Upper lobe of right lung (tissue), 1 donor: ENCODE results near the gene TMEM204. TPM values are rescaled to one million over a fixed set of nuclear protein-coding genes. Genes with fewer than 3 reads are reported as not detected.
A peak's percentile ranks its signal among the peaks of the same experiment; 100 is the strongest.

Experiments
- ATAC-seq: fragments of 200-7000 bp; cut with Tn5 transposase; one replicate; pipeline ENCODE4 v1.9.1; 2020; ENCODE audit warnings: mild to moderate bottlenecking, moderate library complexity
- DNase-seq: peaks from one replicate; pipeline ENCODE4 v3.0.0-alpha.2; 2020
- H3K27ac ChIP-seq: fragments of 200-600 bp; one replicate; pipeline ENCODE4 v1.8.0; 2022
- H3K27me3 ChIP-seq: fragments of 200-600 bp; one replicate; pipeline ENCODE4 v1.8.0; 2022; ENCODE audit warnings: mild to moderate bottlenecking
- H3K36me3 ChIP-seq: fragments of 200-600 bp; one replicate; pipeline ENCODE4 v1.8.0; 2022
- H3K4me1 ChIP-seq: fragments of 200-600 bp; one replicate; pipeline ENCODE4 v1.8.0; 2022
- H3K4me3 ChIP-seq: fragments of 200-600 bp; one replicate; pipeline ENCODE4 v1.8.0; 2022; ENCODE audit warnings: mild to moderate bottlenecking
- H3K9me3 ChIP-seq: fragments of 200-600 bp; one replicate; pipeline ENCODE4 v1.8.0; 2022
- CTCF ChIP-seq: fragments of 200-600 bp; IDR thresholded peaks from one replicate; pipeline ENCODE4 v1.8.0; 2022; ENCODE audit warnings: antibody characterized with exemption
- intact Hi-C: fragments of 100-400 bp; cut with DNase I; formaldehyde crosslinking; loops from one replicate; pipeline ENCODE4 v1.11.0; 2022
- total RNA-seq: library from RNA; stranded (reverse); fragmentation: NEBNext Ultra II Directional; extraction: Animal tissue kit (Norgen Biotek cat#: 25700); gene quantifications from one replicate; pipeline ENCODE4 v1.2.1, GENCODE V29; 2021
- donor health status: DM: no; HTN: yes; CAD: no; lungs with severe emphysema.

TMEM204 gene
- total RNA-seq, 1 donor from 2014 or later: 69.2 TPM

GRCh38 chr16:1511662-1512569 lies 21.6 kb upstream of the TMEM204 start:
- no peak for ATAC-seq
- peaks cover 4% of the 10 kb centered on the region for H3K36me3 ChIP-seq
- peak overlapping the region; percentile 30 for H3K27ac ChIP-seq
- H3K4me1 ChIP-seq: peaks cover 4% of the 10 kb centered on the region
- H3K4me3 ChIP-seq: peak overlapping the region; percentile 8
- intact Hi-C loops: no loop called here
- DNase-seq: no peak
- H3K9me3 ChIP-seq: peaks cover 6% of the 10 kb centered on the region
- TF ChIP-seq CTCF: no peak
- H3K27me3 ChIP-seq: no peaks in the 10 kb centered on the region

- TF ChIP-seq CTCF: no peak
- no peaks in the 10 kb centered on the region for H3K27me3 ChIP-seq
- H3K4me1 ChIP-seq: peaks cover 4% of the 10 kb centered on the region
- DNase-seq (no peak), ATAC-seq (no peak)
- H3K9me3 ChIP-seq: peaks cover 6% of the 10 kb centered on the region
- intact Hi-C loops: no loop called here
- H3K36me3 ChIP-seq: peaks cover 4% of the 10 kb centered on the region
- peak overlapping the region; percentile 8 for H3K4me3 ChIP-seq
- peak overlapping the region; percentile 30 for H3K27ac ChIP-seq
Measured at GRCh38 chr16:1512774-1513173, 20.7 kb upstream of the TMEM204 start.

GRCh38 chr16:1514507-1514906 lies 19.0 kb upstream of the TMEM204 start:
- DNase-seq: no peak
- no peak for TF ChIP-seq CTCF
- intact Hi-C loops: no loop called here

GRCh38 chr16:1518626-1519135 lies 14.8 kb upstream of the TMEM204 start:
- Histone ChIP-seq H3K9me3 (peaks cover 6% of the 10 kb centered on the region), H3K4me3 (no peak overlapping the region), H3K27ac (no peak overlapping the region), H3K4me1 (no peaks in the 10 kb centered on the region), H3K27me3 (no peaks in the 10 kb centered on the region), H3K36me3 (peaks cover 4% of the 10 kb centered on the region)
- intact Hi-C loops: no loop called here
- ATAC-seq: peak; percentile 38
- DNase-seq: no peak
- TF ChIP-seq CTCF: no peak

More at GRCh38 chr16:1514507-1514906, 19.0 kb upstream of the TMEM204 start:
- Histone ChIP-seq H3K9me3 (peaks cover 6% of the 10 kb centered on the region), H3K27ac (no peak overlapping the region), H3K4me3 (no peak overlapping the region), H3K4me1 (peaks cover 4% of the 10 kb centered on the region), H3K27me3 (no peaks in the 10 kb centered on the region), H3K36me3 (peaks cover 4% of the 10 kb centered on the region)
- ATAC-seq: no peak

- H3K27ac ChIP-seq: no peak overlapping the region
- H3K4me3 ChIP-seq: no peak overlapping the region
- intact Hi-C loops: no loop called here
- no peak for TF ChIP-seq CTCF
- H3K4me1 ChIP-seq: no peaks in the 10 kb centered on the region
- DNase-seq (no peak), ATAC-seq (peak; percentile 6)
- H3K36me3 ChIP-seq: peaks cover 4% of the 10 kb centered on the region
- no peaks in the 10 kb centered on the region for H3K9me3 ChIP-seq
- H3K27me3 ChIP-seq: no peaks in the 10 kb centered on the region
Measured at GRCh38 chr16:1519831-1520230, 13.6 kb upstream of the TMEM204 start.
